BJ (cell line): ENCODE results near the gene MNS1. TPM values are rescaled to one million over a fixed set of nuclear protein-coding genes. Genes with fewer than 3 reads are reported as not detected.
"Not testable (repeated sequence)": the region's sequence is repeated elsewhere in the genome, so short reads cannot be mapped to it uniquely, and the experiment has no call there.

Source experiments
- CTCF ChIA-PET: fragments of 350-600 bp; formaldehyde crosslinking; extraction: SDS; loops from one replicate; lab custom pipeline; 2021; ENCODE audit warnings: antibody characterized with exemption, inconsistent platforms; lab: Yijun Ruan, JAX
- POLR2A ChIA-PET: fragments of 300-600 bp; sonication (Branson Sonifier 250); formaldehyde crosslinking; extraction: SDS; loops from one replicate; lab custom pipeline; 2021; ENCODE audit warnings: antibody characterized with exemption; lab: Charles Lee
- DNase-seq: peaks from one replicate; pipeline ENCODE4 v3.0.0-alpha.2; 2011; ENCODE audit warnings: low read depth
- H3K27me3 ChIP-seq: 2 replicates; pipeline ENCODE4 v1.6.0; 2011; ENCODE audit warnings: low read length; ENCODE audit not compliant: control insufficient read depth, insufficient read depth
- H3K36me3 ChIP-seq: 2 replicates; pipeline ENCODE4 v1.5.1; 2011; ENCODE audit warnings: low read length; ENCODE audit not compliant: control insufficient read depth, insufficient read depth
- H3K4me3 ChIP-seq: 2 replicates; pipeline ENCODE4 v1.5.1; 2011; ENCODE audit warnings: low read depth, mild to moderate bottlenecking, control low read depth, low read length
- polyA plus RNA-seq: library from polyadenylated mRNA; depleted of rRNA; stranded (reverse); fragments of >200 nt; gene quantifications from 2 replicates; pipeline ENCODE4 v1.2.3, GENCODE V29; 2011
- TF ChIP-seq, protein P1 (sequence below): IDR thresholded peaks from 2 replicates; pipeline ENCODE4 v1.5.1; 2011; ENCODE audit warnings: low read depth, mild to moderate bottlenecking, control low read depth, inconsistent platforms, low read length, moderate library complexity; ENCODE audit not compliant: insufficient read depth

The MNS1 gene
- polyA plus RNA-seq, 1 experiment: 0.32 TPM

- DNase-seq: no peak
- POLR2A ChIA-PET: no interaction called here
- H3K36me3 ChIP-seq: no peaks in the 10 kb centered on the region
- no peaks in the 10 kb centered on the region; the same call in 1 of the 2 replicates for H3K27me3 ChIP-seq
- TF ChIP-seq, protein P1, sequence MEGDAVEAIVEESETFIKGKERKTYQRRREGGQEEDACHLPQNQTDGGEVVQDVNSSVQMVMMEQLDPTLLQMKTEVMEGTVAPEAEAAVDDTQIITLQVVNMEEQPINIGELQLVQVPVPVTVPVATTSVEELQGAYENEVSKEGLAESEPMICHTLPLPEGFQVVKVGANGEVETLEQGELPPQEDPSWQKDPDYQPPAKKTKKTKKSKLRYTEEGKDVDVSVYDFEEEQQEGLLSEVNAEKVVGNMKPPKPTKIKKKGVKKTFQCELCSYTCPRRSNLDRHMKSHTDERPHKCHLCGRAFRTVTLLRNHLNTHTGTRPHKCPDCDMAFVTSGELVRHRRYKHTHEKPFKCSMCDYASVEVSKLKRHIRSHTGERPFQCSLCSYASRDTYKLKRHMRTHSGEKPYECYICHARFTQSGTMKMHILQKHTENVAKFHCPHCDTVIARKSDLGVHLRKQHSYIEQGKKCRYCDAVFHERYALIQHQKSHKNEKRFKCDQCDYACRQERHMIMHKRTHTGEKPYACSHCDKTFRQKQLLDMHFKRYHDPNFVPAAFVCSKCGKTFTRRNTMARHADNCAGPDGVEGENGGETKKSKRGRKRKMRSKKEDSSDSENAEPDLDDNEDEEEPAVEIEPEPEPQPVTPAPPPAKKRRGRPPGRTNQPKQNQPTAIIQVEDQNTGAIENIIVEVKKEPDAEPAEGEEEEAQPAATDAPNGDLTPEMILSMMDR: no peak
- CTCF ChIA-PET: interaction anchor here (0.6 to 8.6 kb wide), 6 partner anchors 9 to 653 kb away, joined by 3 to 73 read pairs (median 4); no protein-coding TSS in a partner anchor
- H3K4me3 ChIP-seq: no peak overlapping the region
These were observed 28.0 kb upstream of the MNS1 start for GRCh38 chr15:56492791-56493555.

DNA sequence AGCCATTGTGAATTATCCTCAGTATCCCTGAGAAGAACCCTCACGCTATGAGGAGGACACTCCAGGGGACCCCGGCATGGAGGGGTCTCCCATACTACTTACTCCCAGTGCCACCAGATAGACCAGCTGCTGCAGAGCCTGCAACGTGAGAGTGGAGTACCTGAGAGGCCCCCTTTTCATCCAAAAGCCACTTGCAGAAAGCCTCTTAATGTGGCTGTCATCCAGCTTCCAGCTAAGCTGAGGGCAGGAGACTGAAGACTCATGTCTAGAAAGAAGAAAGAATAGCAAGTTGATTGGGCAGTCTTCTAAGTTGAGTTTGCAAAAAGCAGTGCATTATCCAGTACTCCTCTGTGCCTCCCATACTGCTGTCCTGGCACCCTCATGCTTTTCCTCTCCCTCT, 27.3 kb upstream of the MNS1 start:
- CTCF ChIA-PET: interaction anchor here (0.6 to 8.6 kb wide), 6 partner anchors 10 to 1017 kb away, joined by 3 to 73 read pairs (median 7); no protein-coding TSS in a partner anchor
- no peak for DNase-seq
- Histone ChIP-seq H3K36me3 (no peaks in the 10 kb centered on the region), H3K27me3 (no peaks in the 10 kb centered on the region; the same call in 1 of the 2 replicates), H3K4me3 (no peak overlapping the region)
- TF ChIP-seq, protein P1: no peak
- POLR2A ChIA-PET: no interaction called here

GRCh38 chr15:56491110-56491722, 26.3 kb upstream of the MNS1 start:
- DNase-seq: peak; percentile 18
- CTCF ChIA-PET: interaction anchor here (0.6 to 8.6 kb wide), 38 partner anchors 9 to 1039 kb away, joined by 3 to 73 read pairs (median 4); partner anchors contain the start of gene MNS1
- TF ChIP-seq, protein P1: peak; percentile 96
- POLR2A ChIA-PET: interaction anchor here (0.5 to 0.6 kb wide), 2 partner anchors 835 to 850 kb away, joined by 10 to 13 read pairs; no protein-coding TSS in a partner anchor
- no peaks in the 10 kb centered on the region for H3K36me3 ChIP-seq
- H3K4me3 ChIP-seq: no peak overlapping the region
- H3K27me3 ChIP-seq: no peaks in the 10 kb centered on the region; the same call in 1 of the 2 replicates

GRCh38 chr15:56490461-56490860, 25.5 kb upstream of the MNS1 start:
- no peak overlapping the region for H3K4me3 ChIP-seq
- ChIA-PET CTCF (interaction anchor here (0.5 to 8.6 kb wide), 29 partner anchors 8 to 1038 kb away, joined by 3 to 73 read pairs (median 4); no protein-coding TSS in a partner anchor), POLR2A (no interaction called here)
- TF ChIP-seq, protein P1: no peak
- H3K27me3 ChIP-seq: no peaks in the 10 kb centered on the region; the same call in 1 of the 2 replicates
- no peaks in the 10 kb centered on the region for H3K36me3 ChIP-seq
- DNase-seq: no peak

DNA sequence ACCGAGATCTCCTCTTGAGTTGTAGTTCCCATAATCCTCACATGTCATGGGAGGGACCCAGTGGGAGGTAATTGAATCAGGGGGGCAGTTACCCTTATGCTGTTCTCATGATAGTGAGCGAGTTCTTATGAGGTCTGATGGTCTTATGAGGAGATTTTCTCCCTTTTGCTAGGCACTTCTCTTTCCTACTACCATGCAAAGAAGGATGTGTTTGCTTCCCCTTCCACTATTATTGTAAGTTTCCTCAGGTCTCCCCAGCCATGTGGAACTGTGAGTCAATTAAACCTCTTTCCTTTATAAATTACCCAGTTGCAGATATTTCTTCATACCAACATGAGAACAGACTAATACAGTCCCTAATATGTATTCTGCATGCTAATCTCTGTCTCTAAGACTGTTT, 21.3 kb upstream of the MNS1 start:
- DNase-seq, H3K4me3 ChIP-seq, H3K36me3 ChIP-seq, H3K27me3 ChIP-seq, CTCF ChIA-PET, POLR2A ChIA-PET: not testable (repeated sequence)

GRCh38 chr15:56485426-56485825, 20.5 kb upstream of the MNS1 start:
- H3K27me3 ChIP-seq, H3K4me3 ChIP-seq, H3K36me3 ChIP-seq, DNase-seq, POLR2A ChIA-PET: not testable (repeated sequence)
- CTCF ChIA-PET: interaction anchor here (0.6 kb wide), 1 partner anchor 21 kb away, joined by 3 read pairs; no protein-coding TSS in a partner anchor
